Duodenal mucosa (tissue), 2 donors: Measurements from ENCODE around the gene TMEM132C.
"Not testable (repeated sequence)": the region's sequence is repeated elsewhere in the genome, so short reads cannot be mapped to it uniquely, and the experiment has no call there.

Source experiments
- H3K27ac ChIP-seq: one replicate; pipeline ENCODE4 v1.7.0; 2013; ENCODE audit warnings: low read depth, low read length
- H3K27me3 ChIP-seq, 2 donors: one replicate each; pipeline ENCODE4 v1.7.0; 2013; ENCODE audit warnings: low read length in 2 of 2, control low read depth in 1 of 2; ENCODE audit not compliant: insufficient read depth in 2 of 2, control insufficient read depth in 1 of 2
- H3K36me3 ChIP-seq, 2 donors: one replicate each; pipeline ENCODE4 v1.7.0; 2013; ENCODE audit warnings: low read length in 2 of 2, control low read depth in 1 of 2; ENCODE audit not compliant: insufficient read depth in 2 of 2, control insufficient read depth in 1 of 2
- H3K4me1 ChIP-seq, 2 donors: one replicate each; pipeline ENCODE4 v1.7.0; 2013; ENCODE audit warnings: low read length in 2 of 2, control low read depth in 1 of 2; ENCODE audit not compliant: insufficient read depth in 2 of 2, control insufficient read depth in 1 of 2
- H3K4me3 ChIP-seq, 2 donors: one replicate each; pipeline ENCODE4 v1.7.0; 2013; ENCODE audit warnings: low read length in 2 of 2, low read depth in 1 of 2
- H3K9ac ChIP-seq, 2 donors: one replicate each; pipeline ENCODE4 v1.7.0; 2013; ENCODE audit warnings: low read length in 2 of 2, low read depth in 1 of 2
- H3K9me3 ChIP-seq, 2 donors: one replicate each; pipeline ENCODE4 v1.7.0; 2013; ENCODE audit warnings: low read length in 2 of 2, control low read depth in 1 of 2; ENCODE audit not compliant: control insufficient read depth in 1 of 2

TMEM132C gene

DNA sequence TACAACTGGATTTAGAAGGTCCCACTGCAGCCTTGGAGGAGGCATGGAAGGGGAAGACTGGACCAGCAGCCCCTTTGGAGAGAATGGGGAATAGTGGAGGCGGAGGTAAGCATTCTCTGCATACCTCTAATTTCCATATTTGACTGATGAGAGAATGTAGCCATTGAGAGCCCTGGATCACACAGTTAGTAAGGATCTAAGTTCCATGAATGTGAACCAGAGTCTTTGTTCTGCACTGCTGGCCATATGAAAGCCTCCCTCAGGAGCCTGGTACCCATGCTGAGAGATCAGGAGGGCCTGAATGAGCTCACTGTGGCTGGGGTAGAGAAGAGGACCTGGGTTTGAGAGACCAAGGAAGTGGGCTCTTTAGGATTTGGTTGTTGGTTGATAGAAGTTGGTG, 192.1 kb downstream of the TMEM132C start:
- Histone ChIP-seq H3K27ac (no peak overlapping the region), H3K27me3 (no peaks in the 10 kb centered on the region), H3K9me3 (no peaks in the 10 kb centered on the region), H3K4me1 (no peaks in the 10 kb centered on the region), H3K9ac (no peak overlapping the region), H3K36me3 (no peaks in the 10 kb centered on the region), H3K4me3 (no peak overlapping the region)

DNA sequence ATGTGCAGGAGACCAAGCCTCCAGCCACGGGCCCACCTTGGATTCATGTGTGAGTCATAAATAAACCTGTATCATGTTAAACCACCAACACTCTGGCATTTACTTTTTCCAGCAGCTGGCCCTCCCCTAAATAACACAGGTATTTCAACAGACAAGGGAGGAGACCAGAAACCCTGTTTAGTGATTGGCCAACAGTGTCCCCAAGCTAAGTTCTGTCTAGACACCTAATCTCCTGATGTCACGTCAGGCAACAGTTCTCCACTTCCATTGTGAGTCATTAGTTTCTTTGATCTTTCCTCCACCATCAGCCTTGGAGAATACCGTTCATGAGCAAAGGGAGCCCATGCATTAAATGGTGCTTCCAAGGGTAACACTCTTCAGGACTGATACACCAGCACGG, 196.9 kb downstream of the TMEM132C start:
- Histone ChIP-seq H3K4me1 (no peaks in the 10 kb centered on the region), H3K9me3 (no peaks in the 10 kb centered on the region), H3K36me3 (no peaks in the 10 kb centered on the region), H3K4me3 (no peak overlapping the region), H3K27me3 (no peaks in the 10 kb centered on the region), H3K27ac (no peak overlapping the region), H3K9ac (no peak overlapping the region)

DNA sequence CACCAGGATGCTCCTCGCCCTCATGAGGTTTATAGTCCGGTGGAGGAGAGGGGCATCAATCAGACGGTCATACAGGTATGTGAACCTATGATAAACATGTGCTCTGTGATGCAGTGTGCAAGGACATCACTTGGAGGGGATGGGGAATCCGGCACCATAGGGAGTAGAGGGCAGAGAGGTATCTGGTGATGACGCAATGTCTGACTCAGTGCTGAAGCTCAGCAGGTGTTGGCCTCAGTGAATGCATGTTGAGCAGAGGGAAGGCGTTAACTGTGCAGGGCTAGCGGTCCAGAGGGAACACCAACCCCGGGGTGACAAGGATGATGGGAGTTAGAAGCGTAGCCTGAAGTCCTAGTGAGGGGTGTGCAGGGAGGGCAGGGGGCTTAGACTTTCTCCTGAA, 200.9 kb downstream of the TMEM132C start:
- no peaks in the 10 kb centered on the region for H3K4me1 ChIP-seq
- no peaks in the 10 kb centered on the region for H3K9me3 ChIP-seq
- no peak overlapping the region for H3K9ac ChIP-seq
- no peaks in the 10 kb centered on the region for H3K27me3 ChIP-seq
- no peak overlapping the region for H3K4me3 ChIP-seq
- H3K27ac ChIP-seq, result no peak overlapping the region
- H3K36me3 ChIP-seq, result no peaks in the 10 kb centered on the region

DNA sequence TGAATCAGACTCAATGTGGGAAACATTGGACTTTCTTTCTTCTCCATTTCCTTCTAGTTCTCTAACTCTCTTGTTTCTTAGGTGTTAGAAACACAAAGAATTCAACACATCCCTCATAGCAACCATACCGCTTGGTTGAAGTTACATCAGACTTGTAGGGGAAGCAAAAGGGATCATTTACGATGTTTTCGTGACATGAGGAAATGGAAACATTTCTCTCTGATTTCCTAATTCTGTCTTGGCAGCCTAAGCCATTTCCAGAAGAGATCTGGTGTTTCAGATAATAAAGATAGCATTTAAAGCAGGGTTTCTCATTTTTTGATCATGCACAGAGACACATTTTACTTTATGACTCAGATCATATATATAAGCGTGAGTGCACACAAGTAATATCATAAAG, 202.0 kb downstream of the TMEM132C start:
- Histone ChIP-seq H3K4me1 (no peaks in the 10 kb centered on the region), H3K27ac (no peak overlapping the region), H3K9me3 (no peaks in the 10 kb centered on the region), H3K4me3 (no peak overlapping the region), H3K27me3 (no peaks in the 10 kb centered on the region), H3K36me3 (no peaks in the 10 kb centered on the region), H3K9ac (no peak overlapping the region)

DNA sequence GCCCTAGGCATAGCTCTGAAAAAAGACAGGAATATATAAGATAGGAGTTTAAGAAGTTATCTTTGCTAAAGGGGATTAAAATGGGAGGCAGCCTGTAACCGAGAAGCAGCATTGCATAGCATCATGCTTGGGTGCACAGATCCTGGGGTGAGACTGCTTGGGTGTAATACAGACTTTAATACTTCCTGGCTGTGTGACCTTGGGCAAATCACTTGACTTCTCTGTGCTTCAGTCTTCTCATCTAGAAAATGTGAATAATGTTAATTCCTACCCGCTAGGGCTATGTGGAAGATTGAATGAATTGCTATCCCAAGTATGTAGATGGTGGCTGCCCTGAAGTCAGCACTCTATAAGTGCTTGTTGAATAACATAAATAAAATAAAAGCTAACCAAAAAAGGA, 204.5 kb downstream of the TMEM132C start:
- Histone ChIP-seq H3K27ac (no peak overlapping the region), H3K9ac (no peak overlapping the region), H3K36me3 (no peaks in the 10 kb centered on the region), H3K4me3 (no peak overlapping the region), H3K9me3 (no peaks in the 10 kb centered on the region), H3K27me3 (no peaks in the 10 kb centered on the region), H3K4me1 (no peaks in the 10 kb centered on the region)

DNA sequence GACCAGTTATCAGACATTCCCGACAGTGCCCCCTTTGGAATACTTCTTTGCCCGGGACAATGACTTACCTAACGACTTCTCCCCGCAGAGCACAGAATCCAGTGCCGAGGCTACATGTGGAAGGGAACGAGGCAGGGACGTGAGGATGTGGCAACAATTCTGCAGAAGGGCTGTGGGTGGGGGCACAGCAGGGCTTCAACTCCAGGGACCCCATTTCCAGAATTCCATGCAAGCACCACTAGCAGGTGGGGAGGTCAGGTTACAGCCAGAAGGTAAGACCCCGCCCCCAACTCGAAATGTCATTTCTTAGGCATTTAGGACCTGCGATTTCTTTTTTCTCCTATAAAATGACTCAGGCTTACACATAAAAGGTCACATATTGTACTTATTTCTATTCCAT, 207.9 kb downstream of the TMEM132C start:
- no peaks in the 10 kb centered on the region for H3K36me3 ChIP-seq
- H3K9me3 ChIP-seq, result no peaks in the 10 kb centered on the region
- no peaks in the 10 kb centered on the region for H3K27me3 ChIP-seq
- no peak overlapping the region for H3K4me3 ChIP-seq
- H3K4me1 ChIP-seq, result no peaks in the 10 kb centered on the region
- H3K27ac ChIP-seq, result no peak overlapping the region
- H3K9ac ChIP-seq, result no peak overlapping the region

DNA sequence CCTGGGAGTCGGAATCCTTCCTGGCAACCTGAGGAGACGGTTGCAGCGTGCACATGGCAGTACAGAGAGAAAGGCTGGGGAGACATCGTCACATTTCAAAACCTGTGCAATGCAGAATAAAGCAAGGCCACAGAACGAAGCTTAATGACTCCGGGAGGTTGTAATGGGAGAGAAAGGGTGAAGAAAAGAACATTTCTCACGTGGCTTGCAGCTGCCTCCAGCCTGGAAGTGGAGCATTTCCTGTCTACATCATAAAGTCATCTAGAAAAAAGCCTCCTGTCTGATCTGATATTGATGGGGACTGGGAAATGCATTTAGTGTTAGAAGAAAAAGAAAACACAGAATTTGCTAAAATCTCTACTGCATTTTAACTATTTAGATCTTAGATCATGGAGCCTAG, 209.3 kb downstream of the TMEM132C start:
- Histone ChIP-seq H3K27ac (no peak overlapping the region), H3K27me3 (no peaks in the 10 kb centered on the region), H3K9ac (no peak overlapping the region), H3K4me1 (no peaks in the 10 kb centered on the region), H3K36me3 (no peaks in the 10 kb centered on the region), H3K9me3 (no peaks in the 10 kb centered on the region), H3K4me3 (no peak overlapping the region)

DNA sequence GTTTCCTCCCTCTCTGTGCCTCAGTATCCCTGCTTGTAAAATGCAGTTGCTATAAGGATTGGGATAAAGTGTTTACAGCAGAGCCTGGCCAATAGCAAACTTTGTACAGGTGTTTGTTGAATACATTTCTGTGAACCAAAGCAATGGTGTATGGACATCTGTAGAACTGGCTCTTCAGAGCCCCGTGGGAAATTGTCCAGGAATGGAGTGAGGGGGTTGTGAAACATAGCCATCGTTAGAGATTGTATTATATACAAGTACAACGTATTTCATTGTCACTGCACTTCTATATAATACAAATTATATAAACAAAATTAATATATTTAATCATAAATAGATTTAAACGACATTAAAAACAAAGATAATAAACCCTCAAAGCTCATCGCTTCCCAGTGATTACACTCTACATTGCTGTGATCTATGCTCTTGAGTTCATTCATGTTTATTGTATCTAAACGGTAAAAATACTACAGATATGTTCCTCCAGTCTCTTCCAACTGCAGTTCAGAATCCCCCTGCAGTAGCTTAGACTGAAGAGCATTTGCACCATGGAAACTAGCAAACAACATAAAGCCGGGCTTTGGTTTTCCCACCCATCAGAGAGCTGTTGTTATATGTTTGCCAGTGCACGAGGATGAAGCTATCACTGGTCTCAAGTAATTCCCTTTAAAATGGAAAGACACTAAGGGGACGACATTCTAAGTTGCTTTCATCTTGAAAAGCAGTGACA, 216.7 kb downstream of the TMEM132C start:
- H3K9ac ChIP-seq, result no peak overlapping the region
- H3K4me3 ChIP-seq, result no peak overlapping the region
- no peaks in the 10 kb centered on the region for H3K36me3 ChIP-seq
- H3K4me1 ChIP-seq, result no peaks in the 10 kb centered on the region
- no peaks in the 10 kb centered on the region for H3K9me3 ChIP-seq
- H3K27me3 ChIP-seq, result no peaks in the 10 kb centered on the region
- H3K27ac ChIP-seq, result no peak overlapping the region

DNA sequence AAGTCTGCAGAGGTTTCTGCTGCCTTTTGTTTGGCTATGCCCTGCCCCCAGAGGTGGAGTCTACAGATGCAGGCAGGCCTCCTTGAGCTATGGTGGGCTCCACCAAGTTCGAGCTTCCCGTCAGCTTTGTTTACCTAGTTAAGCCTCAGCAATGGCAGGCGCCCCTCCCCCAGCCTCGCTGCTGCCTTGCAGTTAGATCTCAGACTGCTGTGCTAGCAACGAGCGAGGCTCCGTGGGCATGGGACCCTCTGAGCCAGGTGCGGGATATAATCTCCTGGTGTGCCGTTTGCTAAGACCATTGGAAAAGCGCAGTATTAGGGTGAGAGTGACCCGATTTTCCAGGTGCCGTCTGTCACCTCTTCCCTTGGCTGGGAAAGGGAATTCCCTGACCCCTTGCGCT, 230.4 kb downstream of the TMEM132C start:
- not testable (repeated sequence) for H3K27ac ChIP-seq, H3K9ac ChIP-seq, H3K4me1 ChIP-seq, H3K4me3 ChIP-seq, H3K36me3 ChIP-seq, H3K27me3 ChIP-seq, H3K9me3 ChIP-seq

DNA sequence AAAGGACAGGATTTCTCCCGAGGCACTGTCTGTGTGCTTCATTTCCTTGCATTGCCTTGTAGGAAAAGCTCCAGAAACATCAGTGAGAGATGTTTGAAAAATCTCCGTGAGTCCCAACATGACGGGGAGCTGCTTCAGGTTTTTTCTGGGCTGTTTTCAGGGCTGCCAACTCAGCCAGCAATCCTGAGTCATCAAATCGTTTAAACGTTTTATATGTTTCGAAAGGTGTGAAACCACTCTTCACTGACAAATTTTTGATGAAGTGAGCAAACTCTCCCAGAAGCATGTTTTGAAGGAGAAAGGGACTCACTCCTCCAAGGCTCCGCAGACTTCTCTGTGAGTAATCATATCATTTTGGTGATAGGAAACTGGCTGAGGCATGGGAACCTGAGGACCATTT, 240.5 kb downstream of the TMEM132C start:
- H3K4me3 ChIP-seq, result no peak overlapping the region
- H3K9ac ChIP-seq, result no peak overlapping the region
- peaks cover 0 to 10% of the 10 kb centered on the region in 2 donors for H3K9me3 ChIP-seq
- H3K27me3 ChIP-seq, result no peaks in the 10 kb centered on the region
- H3K36me3 ChIP-seq, result no peaks in the 10 kb centered on the region
- no peak overlapping the region for H3K27ac ChIP-seq
- H3K4me1 ChIP-seq, result no peaks in the 10 kb centered on the region

DNA sequence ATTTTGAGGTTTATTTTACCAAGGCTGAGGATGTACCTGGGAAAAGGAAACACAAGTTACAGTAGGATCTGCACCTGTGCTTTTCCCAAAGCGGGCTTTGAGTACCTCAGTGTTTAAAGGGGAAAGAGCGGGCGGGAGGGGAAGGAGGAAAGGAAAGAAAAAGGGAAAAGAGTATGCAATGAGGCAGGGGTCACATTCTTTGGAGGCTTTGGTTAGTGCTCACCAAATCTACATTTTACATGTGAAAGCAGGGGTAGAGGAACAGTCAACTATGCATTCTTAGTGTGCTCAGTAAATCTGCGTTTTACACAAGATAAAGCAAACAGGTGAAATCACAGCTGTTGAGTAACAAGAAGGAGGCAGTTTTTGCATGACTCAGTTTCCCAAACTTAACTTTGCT, 242.2 kb downstream of the TMEM132C start:
- Histone ChIP-seq H3K27me3 (no peaks in the 10 kb centered on the region), H3K36me3 (no peaks in the 10 kb centered on the region), H3K9me3 (peaks cover 0 to 10% of the 10 kb centered on the region in 2 donors), H3K9ac (no peak overlapping the region), H3K27ac (no peak overlapping the region), H3K4me3 (no peak overlapping the region), H3K4me1 (no peaks in the 10 kb centered on the region)
